Amniotic epithelial cell (primary cell): Measurements from ENCODE around the gene NPEPL1.

Experiments
- DNase-seq: peaks from one replicate; pipeline ENCODE4 v3.0.0-alpha.2; 2010; ENCODE audit warnings: low read depth

The NPEPL1 gene

DNA sequence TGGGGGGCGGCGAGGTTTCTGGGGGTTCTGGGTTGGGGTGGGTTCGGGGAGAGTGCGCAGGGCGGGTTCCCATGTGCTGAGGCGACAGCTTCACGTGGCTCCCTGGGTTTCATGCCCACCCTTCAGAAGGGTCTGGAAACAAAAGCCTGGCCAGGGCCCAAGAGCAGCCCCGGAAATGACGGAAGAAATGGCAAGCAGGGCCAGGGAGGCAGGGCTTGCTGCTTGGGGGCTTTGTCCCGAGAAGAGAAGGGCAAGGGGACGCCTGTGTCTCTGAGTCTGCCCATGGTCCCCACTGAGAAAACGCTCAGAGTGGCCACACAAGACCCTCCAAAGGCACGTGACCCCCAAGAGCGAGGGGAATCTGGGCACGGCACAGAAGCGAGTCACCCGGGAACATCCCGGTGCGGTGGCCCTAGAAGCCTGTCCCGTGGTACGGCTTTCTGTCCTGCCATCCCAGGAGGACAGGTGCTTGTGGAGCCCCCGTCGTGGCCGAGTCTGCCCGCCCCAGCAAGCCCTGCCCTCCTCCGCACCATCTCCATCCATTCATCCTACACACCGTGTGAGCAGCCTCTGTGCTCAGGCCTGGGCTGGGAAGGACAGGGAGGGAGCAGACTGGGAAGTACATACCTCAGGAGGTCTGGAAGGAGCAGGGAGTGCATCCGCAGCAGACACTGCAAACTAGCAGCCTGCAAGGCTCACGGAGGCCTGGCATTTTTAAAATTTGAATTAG is 9.0 kb downstream of the NPEPL1 start:
- DNase-seq = no peak

DNA sequence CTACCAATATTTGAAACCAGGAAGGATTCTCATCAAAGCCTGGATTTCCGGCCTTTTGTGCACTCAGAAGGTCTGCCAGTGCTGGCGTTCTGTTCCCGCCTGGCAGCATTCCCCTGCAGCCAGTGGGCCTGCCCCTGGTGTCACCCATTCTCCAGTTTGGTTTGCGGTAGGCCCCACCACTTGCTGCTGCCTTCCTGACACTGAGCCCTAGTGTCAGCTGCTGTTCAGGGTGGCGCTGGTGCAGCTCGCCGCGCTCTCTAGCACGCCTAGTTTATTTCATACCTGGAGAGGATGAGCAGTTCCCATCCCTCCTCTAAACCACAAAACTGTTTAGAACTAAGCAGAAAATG is 9.5 kb downstream of the NPEPL1 start:
- DNase-seq = no peak

DNA sequence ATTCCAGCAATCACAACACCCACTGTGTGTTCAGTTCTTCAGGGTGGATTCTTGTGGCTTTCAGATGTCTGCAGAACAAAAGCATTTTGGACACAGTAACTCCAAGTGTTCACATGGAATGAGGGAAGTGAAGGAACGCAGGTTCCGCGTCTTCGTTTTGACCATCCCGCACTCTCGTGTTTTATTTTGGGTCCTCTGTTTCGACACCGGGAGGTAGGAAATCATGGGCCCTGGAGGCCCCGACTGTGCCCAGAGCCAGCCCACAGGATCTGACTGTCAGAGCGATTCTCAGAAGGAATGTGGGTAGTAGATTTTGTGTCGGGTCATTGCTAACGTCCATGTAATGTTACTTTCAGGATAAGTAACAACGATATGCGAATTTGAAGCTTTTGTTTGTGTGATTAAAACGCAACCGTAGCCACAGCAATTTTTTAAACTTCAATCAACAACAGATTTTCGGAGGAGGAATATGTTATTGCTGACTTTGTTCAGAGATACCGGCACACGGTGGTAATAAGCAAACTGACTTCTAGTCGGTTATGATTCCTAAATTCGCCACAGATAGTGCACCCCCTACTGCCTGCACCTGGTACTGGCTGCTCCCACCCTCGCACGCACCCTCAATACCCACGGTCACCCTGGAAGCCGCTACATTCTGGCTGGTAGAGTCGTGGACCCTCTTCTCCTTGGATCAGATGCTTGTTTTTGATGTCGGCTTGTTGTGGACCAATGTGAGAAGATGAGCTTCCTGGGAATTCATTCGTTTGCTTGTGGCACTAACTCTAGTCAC is 10.5 kb downstream of the NPEPL1 start:
- DNase-seq = no peak

DNA sequence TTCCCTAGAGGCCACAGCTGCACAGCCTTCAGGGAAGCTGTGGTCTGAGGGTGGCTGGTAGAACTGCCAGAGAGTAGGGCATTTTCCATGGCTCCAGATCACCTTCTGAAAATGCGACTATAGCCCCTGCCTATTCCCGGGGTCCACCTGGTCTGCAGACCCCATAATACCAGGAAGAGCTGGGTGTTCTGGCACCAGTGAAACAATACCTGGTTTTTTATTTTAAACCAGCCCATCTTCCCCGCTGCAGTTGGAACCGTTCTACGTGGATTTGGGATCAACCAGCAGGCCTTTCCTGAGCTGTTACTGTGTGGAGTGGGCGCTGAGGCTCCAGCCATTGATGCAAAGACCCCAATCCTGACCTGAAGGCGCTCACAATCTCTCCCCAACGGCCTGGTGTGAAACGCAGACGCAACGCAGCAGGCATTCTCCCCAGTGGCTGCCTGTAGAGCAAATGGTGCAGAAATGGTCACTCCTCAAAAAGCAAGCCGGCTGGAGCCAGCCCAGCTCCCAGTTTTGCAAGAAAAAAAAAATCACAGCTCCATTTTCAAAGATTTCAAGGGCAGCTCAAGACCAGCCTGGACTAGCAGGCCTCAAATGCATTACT is 11.3 kb downstream of the NPEPL1 start:
- DNase-seq = no peak

DNA sequence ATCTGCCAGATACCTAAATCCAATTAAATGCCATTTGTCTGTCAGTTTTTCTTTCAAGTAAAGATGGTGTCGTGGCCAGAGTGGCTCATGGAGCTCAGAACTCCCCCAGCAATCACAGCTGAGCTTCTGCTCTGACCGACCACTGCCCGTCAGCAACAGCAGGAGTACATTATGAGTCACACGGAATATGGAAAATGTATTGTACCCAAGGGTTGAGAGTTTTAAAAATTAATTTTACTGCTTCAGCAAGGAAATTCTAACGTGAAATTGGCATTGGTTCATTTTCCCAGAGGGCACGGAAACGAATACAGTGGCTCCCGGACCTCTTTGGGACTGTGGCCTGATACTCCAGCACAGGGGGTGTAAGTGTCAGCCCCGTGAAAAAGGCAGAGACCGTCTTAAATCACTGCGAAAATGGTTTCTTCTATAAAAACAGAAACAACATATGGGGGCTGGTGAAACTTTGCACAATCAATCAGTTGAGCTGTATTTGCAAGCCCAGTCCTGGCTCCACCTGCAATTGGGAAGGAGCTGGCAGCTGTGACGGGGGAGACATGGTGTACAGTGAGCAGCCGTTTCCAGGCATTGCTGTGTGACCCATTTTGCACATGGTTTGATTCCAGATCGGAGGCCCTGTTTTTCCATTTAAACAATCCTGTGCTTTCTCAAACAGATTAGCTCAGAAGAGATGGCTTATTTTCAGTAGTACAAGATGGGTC is 12.8 kb downstream of the NPEPL1 start:
- DNase-seq = no peak

DNA sequence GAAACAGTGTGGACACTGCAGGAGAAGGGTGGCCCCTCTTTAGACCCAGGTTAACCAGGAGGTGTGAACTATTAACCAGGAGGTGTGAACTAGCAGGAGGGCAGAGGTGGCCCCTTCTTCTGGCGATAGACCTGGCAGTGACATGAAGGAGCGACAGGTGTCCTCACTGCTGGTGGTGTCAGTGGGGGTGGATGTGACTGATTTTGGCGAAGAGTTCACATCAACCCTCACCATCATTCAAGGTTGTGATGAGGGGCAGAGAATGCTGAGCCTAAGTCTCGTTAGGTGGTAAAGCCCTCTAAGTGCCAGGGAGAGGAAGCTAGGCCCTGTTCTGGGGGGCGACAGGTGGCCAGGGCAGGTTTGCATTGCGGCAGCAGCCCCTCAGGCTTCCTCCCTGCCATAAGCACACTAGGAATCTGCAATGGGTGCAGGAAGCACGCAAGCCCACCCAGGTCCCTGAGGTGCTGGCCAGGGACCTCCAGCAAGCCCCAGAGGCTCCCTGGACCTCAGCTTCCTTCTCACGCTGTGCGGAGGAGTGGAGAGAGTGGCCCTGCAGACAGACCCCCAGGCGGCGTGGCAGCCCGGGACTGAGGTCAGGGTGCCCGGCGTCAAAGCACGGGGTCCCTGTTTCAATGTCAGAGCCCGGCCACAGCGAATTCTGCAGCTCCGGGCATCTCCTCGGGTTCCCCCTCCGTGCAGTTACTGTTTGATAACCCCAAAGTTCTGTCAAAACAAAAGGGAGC is 13.7 kb downstream of the NPEPL1 start:
- no peak for DNase-seq

DNA sequence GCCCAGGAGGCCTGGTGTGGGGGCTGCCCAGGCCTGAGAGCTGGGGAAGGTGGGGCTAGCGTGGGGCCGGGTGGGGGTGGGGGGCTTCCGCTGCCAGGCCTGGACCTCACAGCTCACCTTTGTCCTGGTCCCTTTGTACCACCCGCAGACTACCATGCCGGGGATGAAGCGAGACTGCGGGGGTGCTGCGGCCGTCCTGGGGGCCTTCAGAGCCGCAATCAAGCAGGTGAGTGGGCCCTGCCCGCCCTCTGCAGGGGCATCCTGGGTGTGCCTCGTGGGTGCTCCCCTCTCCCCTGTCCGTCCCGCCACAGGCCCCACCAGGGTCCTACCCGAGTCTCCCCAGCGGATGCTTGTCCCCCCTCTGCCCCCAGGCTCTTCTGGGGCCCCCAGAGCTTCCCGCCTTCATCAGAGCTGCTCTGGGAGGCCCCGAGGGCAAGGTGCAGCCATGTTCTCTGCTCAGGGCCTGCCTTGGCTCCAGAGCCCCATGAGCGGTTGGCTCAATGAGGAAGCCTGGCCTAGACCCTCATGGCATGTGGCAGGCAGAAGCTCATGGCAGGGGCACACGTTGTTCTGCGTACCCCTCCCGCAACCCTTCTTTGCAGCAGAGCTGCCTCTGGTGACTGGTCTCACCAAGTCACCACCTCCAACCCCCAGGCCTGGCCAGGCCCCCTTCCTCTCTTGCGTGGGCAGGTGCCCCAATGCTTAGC is 14.5 kb downstream of the NPEPL1 start:
- no peak for DNase-seq

DNA sequence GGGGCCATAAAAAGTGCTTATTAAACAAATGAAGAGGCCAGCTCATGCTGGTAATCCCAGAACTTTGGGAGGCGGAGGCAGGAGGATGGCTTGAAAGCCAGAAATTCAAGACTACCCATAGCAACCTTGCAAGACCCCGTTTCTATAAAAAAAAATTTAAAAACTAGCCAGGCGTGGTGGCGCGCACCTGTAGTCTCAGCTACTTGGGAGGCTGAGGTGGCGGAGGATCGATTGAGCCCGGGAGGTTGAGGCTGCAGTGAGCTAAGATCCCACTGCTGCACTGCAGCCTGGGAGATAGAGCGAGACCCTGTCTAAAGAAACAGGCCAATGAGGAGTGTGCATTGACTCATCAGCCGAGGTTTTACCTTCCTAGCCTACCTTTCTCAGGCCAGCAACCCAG is 15.2 kb downstream of the NPEPL1 start:
- no peak for DNase-seq

DNA sequence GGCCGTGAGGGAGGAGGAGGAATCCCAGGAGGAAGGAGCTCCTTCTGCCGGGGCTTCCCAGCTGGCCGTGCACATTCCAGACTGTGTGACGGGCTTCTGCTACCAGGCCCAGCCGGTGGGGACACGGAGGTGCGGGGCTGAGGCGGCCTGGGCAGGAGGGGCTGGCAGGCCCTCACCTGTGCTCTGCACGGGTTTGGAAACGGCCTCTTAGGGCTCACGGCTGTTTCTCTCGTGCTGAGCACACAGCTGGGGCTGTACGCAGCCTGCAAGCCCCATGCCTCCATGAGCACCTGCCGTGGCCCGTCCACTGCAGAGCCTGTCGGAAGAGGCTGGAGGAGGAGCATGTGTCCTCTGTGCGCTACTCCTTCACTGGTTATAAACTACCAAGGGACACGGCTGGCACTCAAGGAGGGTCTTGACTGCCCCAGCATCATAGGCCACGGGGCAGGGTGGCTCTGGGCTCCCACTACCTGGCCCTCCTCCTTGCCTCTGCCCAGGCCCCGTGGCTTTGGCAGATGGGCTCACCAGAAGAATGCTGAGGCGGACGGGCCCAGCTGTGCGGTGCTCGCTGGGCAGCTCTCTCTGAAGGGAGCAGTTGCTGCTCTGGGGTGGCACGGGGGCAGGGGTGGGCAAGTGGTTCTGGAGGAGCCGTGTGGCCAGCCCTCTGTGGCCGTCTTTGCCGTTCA is 15.8 kb downstream of the NPEPL1 start:
- no peak for DNase-seq

DNA sequence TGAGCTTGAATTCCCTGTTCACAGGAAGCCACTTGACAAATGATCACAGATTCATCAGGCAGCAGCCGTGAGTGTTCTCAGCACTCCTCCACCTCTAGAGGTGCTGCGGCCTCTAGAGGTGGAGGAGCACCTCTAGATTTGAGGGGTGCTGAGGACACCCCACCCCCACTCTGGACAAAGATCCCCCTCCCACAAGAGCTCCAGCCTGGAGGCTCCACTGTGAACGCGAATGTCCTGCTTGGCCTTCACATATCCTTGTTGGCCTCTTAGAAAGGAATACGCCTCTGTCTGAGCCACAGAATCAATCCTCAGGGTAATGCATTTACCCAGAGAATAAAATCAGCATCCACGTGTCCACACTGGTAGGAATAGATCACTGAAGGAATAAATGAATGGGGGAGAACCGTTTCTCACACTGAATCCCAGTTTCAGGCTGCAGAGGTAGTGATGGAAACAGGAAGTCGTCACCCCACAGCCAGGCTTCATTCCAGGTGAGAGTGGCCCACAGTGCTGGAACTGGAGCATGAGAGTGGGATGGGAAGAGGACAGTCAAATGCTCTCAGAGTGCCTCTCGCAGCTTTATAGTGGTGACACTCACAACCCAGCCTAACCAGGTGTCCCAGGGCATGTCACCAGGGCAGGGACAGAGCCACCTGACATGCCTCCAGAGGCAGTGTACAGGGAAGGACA is 16.6 kb downstream of the NPEPL1 start:
- DNase-seq = no peak

DNA sequence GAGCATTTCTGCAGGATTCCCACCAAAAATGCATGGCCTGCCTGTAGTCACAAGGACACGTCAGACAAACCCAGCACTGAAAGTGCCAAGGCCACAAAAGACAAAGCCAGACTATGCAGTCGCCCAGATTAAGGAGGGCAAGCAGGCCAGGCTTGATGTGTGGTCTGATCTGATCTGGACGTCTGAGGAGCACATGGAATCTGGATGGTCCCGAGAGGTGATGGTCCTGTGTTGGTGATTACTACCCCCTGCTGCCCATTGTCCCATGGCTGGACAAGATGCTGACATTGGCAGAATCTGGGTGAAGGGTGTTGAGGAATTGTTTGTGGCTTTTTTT is 17.1 kb downstream of the NPEPL1 start:
- no peak for DNase-seq

DNA sequence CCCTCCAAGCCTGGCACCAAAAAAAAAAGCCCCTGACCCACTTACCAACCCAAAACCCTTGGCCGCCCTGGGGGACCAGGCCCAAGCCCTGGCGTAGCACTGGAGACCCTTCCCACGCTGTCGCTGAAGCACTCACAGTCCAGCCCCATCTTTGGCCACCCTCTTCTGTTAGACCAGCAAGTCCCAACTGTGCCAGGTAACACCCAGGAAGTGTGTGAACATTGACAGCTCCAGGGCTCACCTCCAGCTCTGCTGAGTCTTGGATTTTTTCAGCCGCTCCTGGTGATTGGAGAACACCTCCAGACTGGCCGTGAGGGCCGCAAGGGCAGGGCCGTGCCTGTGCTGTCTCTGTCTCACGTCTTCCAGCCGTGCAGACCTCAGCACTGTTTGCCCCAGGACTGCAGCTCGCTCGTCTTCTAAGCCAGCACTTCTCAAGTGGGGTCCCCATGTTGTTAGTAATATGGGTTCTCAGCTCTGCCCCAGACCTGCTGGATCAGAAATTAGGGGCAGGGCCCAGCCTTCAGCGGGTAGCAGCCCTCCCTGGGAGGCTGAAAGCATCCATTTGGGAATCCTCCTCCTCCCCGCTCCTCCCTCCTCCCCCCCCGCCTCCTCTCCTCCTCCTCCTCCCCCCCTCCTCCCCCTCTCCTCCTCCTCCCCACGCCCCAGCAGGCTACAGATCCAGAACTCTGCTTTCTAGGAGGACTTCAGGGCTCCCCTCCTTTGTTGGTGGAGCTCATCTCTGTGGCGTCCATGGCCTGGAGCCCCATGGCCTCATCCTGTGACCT is 18.1 kb downstream of the NPEPL1 start:
- DNase-seq = no peak

DNA sequence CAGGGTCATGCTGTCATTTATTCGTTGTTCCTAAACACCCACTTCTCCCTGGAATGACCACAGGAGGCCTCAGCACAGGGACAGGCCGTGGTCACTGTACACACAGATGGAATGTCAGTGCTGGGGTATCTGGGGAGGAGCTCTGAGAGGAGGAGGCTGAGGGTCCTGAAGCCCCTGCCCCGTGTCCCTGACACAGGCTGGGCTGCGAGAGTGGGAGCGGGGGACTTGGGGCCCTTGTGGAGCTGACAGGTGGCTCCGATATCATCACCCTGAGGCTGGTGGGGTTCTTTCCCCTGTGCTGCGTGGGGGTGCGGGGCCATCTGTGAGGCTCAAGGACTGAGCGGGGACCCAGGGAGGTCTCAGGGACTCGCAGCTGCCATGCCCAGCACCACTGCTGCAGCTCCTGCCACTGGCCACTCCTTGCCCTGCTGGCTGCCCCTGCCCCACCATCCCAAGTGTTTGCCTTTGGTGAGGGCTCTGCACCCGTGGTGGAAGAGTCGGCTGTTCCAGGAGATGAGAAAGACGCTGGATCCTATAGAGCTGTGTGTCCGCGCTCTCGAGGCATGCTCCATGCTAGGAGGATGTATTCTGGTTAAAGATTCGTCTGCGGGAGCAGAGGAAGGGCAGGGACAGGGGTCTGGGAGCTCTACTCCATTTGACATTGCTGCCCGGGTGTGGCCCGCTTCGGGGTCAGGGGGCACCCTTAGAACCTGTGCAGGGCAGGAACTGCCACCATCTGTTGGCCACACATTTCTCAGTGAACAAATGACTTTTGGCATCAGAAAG is 18.9 kb downstream of the NPEPL1 start:
- DNase-seq = no peak

DNA sequence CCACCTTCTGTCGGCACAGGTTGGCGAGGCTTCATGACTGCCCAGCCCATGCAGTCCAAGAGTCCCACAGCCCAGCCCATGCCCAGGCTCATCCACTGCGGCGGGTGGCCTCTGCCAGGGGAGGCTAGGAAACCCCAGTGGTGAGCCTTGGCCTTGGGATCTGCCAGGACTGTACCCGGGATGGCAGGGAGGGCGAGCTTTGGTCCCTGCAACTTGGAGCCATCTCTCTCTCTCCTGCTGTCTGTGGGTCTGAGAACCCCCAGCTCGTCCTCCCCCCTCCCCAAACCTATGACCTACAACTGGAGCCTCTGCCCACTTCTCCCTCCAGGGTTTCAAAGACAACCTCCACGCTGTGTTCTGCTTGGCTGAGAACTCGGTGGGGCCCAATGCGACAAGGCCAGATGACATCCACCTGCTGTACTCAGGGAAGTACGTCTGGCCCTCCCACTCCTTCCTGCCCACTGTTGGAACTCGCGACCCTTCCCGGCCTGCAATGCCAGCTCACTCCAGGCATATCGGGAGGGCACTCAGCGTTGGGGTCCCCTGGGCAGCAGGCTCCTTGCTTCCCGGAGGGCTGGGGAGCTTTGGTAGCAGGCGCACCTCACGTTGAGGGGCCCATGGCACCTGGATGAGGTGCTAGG is 19.7 kb downstream of the NPEPL1 start:
- DNase-seq = no peak

DNA sequence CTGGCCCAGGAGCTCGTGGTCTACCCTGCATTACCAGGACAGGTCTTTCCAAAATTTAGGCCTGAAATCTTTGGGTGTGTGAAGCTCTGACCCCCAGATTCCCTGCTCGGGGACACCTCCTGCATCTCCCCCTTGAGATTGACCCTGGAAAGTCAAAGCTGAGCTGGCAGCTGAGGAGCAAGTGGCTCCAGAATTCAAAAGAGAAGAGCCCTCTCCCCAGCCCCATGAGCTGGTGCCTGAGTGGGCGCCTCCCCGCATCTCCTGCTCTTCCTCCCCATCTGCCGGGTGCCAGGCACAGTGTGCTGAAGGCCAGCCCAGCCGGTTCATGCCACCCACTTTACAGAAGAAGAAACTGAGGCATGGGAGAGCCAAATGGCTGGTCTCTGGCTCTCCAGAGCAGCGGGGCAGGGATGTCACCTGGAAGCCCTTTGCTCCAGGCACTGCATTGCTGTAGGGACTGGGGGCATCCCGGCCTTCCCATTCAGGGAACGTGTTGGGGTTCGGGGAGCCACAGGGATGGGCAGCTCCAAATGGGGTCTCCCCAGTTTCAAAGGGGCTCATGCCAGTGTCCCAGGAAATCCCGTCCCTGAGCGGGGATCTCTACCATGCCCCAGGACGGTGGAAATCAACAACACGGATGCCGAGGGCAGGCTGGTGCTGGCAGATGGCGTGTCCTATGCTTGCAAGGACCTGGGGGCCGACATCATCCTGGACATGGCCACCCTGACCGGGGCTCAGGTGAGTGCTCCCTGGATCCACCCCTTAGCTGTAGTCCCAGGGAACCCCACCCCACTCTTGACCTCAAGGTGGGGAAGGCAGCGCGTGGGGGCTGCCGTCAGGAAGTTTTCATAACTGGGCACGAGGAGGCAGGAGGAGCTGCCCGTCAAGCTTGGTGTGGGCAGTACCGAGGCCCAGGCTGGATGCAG is 20.5 kb downstream of the NPEPL1 start:
- DNase-seq = no peak

DNA sequence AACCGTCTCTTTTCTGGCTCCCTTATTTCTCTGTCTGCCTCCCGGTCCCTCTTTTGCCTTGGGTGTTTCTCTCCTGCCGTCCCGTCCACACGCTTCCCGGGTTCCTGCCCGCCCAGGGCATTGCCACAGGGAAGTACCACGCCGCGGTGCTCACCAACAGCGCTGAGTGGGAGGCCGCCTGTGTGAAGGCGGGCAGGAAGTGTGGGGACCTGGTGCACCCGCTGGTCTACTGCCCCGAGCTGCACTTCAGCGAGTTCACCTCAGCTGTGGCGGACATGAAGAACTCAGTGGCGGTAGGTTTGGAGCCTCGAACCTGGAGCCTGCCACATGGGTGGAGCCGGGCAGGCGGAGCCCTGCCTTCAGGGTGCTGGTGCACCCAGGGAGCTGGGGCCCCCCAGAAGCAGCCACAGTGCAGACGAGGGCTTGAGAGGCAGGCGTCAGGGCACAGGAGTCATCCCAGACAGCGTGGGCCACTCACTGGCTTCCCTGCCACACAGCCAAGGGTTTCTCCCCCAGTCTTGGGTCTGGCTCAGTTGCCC is 21.3 kb downstream of the NPEPL1 start:
- DNase-seq = no peak
